BLaER1 (cell line): Measurements from ENCODE around the gene RPGRIP1L.

ENCODE experiments used
- H3K27ac ChIP-seq: shearing (Covaris generic); formaldehyde crosslinking; 2 replicates; pipeline ENCODE4 v1.8.1; 2022
- H3K27me3 ChIP-seq: shearing (Covaris generic); formaldehyde crosslinking; 2 replicates; pipeline ENCODE4 v1.8.1; 2022
- H3K36me3 ChIP-seq: shearing (Covaris generic); formaldehyde crosslinking; 2 replicates; pipeline ENCODE4 v1.8.1; 2022
- H3K4me1 ChIP-seq: shearing (Covaris generic); formaldehyde crosslinking; 2 replicates; pipeline ENCODE4 v1.8.1; 2022
- H3K4me2 ChIP-seq: shearing (Covaris generic); formaldehyde crosslinking; 2 replicates; pipeline ENCODE4 v1.8.1; 2022
- H3K4me3 ChIP-seq: shearing (Covaris generic); formaldehyde crosslinking; 2 replicates; pipeline ENCODE4 v1.8.1; 2022
- H3K9ac ChIP-seq: shearing (Covaris generic); formaldehyde crosslinking; 2 replicates; pipeline ENCODE4 v1.8.1; 2022
- H3K9me3 ChIP-seq: shearing (Covaris generic); formaldehyde crosslinking; 2 replicates; pipeline ENCODE4 v1.8.1; 2022
- H4K20me1 ChIP-seq: shearing (Covaris generic); formaldehyde crosslinking; 2 replicates; pipeline ENCODE4 v1.8.1; 2022
- Cebpa-rat ChIP-seq: shearing (Covaris generic); IDR thresholded peaks from 2 replicates; pipeline ENCODE4 v1.8.1; 2022

The RPGRIP1L gene

DNA sequence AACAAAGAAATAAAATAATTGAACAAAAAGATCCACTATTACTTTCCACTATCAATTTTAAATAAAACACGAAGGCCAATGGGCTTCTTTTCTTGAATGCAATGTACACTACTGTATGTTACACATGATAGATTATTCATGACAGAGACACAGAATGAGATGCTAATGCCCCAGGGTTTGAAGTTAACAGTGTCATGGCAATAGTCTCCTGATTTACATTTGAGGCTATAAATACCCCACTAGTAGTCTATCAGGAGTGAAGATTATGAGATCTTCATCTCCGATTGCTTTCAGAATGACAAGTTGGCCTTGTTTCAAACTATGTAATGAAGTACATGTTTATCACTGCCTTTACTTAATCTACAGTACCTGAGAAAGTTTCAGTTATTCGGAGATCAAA is 84.4 kb downstream of the RPGRIP1L start:
- Histone ChIP-seq H3K4me1 (no peaks in the 10 kb centered on the region), H3K9me3 (no peaks in the 10 kb centered on the region), H3K27ac (no peak overlapping the region), H3K9ac (no peak overlapping the region), H3K27me3 (no peaks in the 10 kb centered on the region), H3K4me3 (no peak overlapping the region), H4K20me1 (no peaks in the 10 kb centered on the region), H3K4me2 (no peak overlapping the region), H3K36me3 (peaks cover 4% of the 10 kb centered on the region; the same call in 1 of the 2 replicates)
- no peak for TF ChIP-seq Cebpa-rat

DNA sequence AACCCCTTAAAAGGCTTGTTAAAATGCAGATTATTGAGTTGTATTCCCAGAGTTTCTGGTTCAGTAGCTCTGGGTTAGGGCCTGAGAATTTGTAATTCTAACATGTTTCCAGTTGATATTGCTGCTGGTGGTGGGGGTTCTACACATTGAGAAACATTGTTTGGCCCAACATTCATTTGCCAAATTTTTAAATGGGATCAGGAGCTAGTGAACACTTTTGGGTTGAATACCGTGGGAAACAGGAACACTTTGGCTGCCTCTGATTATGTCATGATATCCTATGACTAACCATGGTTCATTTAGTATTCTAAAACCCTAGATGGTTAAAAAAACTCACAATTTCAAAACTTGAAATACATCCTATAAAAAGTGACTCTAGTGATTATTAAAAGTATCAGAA is 89.3 kb downstream of the RPGRIP1L start:
- H3K36me3 ChIP-seq, result peaks cover 4% of the 10 kb centered on the region
- no peak overlapping the region for H3K4me3 ChIP-seq
- no peak for TF ChIP-seq Cebpa-rat
- H4K20me1 ChIP-seq, result no peaks in the 10 kb centered on the region
- no peaks in the 10 kb centered on the region for H3K9me3 ChIP-seq
- H3K4me2 ChIP-seq, result no peak overlapping the region
- no peak overlapping the region for H3K27ac ChIP-seq
- no peaks in the 10 kb centered on the region for H3K27me3 ChIP-seq
- H3K9ac ChIP-seq, result no peak overlapping the region
- no peaks in the 10 kb centered on the region for H3K4me1 ChIP-seq

DNA sequence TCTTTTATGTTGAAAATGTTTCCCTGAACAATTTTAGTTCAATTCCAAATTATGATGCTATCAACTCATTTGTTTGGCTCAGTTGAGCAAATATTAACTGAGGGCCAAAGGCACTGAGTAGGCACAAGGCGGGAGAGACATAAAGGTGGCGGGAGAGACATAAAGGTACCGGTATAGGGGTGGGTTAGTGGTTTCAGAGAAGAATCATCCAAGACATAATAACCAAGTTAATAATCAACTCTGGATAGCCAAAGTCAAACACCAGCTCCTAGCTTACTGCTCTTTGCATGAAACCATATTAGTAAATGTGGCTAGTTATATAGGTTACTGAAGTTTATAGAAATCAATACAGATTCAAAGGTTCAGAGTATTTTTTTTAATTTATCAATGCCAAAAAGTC is 91.7 kb downstream of the RPGRIP1L start:
- no peak for TF ChIP-seq Cebpa-rat
- H3K4me1 ChIP-seq, result no peaks in the 10 kb centered on the region
- no peaks in the 10 kb centered on the region; the same call in 1 of the 2 replicates for H3K36me3 ChIP-seq
- no peaks in the 10 kb centered on the region for H3K9me3 ChIP-seq
- no peaks in the 10 kb centered on the region for H3K27me3 ChIP-seq
- no peak overlapping the region for H3K27ac ChIP-seq
- H3K4me3 ChIP-seq, result no peak overlapping the region
- no peak overlapping the region for H3K9ac ChIP-seq
- no peak overlapping the region for H3K4me2 ChIP-seq
- no peaks in the 10 kb centered on the region for H4K20me1 ChIP-seq

DNA sequence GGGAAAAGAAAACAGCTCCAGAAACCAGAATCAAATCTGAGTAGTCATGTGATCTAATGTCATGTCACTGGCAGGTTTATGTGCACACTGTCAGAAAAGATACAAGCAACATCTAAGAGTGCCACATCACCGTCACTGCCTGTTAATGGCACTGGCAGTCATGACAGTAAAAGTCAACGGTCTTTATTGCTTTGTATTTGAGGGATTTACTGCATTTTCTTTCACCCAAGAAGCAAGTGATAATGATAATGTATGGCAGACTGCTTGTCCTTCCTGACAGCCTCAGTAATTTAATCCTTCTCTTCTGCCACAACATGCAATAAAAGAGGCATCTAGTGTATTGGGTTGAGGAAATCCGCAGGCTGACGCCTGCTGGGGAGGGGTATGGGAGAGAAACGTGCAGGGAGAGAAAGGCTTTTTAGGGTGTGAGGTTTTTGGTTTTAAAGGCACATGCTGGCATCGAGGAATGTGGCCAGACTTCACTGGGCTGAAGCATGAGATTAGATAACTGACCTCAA is 92.4 kb downstream of the RPGRIP1L start:
- Histone ChIP-seq H3K9ac (no peak overlapping the region), H3K9me3 (no peaks in the 10 kb centered on the region), H3K27ac (no peak overlapping the region), H3K27me3 (no peaks in the 10 kb centered on the region), H3K4me1 (no peaks in the 10 kb centered on the region), H3K36me3 (no peaks in the 10 kb centered on the region; the same call in 1 of the 2 replicates), H4K20me1 (no peaks in the 10 kb centered on the region), H3K4me2 (no peak overlapping the region), H3K4me3 (no peak overlapping the region)
- TF ChIP-seq Cebpa-rat, result no peak

DNA sequence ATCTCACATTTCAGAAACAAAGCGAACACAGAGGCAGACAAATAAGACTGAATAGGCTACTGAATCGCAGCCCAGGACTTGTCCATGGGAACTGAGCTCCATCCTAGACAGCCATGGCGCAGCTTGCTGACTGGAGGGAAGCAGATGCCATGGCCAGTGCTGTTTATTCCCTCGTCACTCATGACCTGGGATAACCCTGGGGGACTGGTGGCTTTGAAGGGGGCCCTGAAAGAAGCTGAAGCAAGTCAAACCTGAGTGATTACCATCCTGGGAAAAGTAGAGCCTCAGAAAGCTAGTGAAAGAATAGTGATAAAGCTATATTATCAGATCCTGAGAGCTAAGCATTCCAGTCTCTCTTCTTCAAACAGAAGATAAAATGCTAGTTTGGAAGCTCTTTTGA is 94.1 kb downstream of the RPGRIP1L start:
- Histone ChIP-seq H3K4me2 (no peak overlapping the region), H3K27me3 (no peaks in the 10 kb centered on the region), H3K36me3 (peaks cover 7% of the 10 kb centered on the region; the same call in 1 of the 2 replicates), H3K9me3 (no peaks in the 10 kb centered on the region), H3K4me1 (no peaks in the 10 kb centered on the region), H3K9ac (no peak overlapping the region), H3K4me3 (no peak overlapping the region), H3K27ac (no peak overlapping the region), H4K20me1 (no peaks in the 10 kb centered on the region)
- no peak for TF ChIP-seq Cebpa-rat

DNA sequence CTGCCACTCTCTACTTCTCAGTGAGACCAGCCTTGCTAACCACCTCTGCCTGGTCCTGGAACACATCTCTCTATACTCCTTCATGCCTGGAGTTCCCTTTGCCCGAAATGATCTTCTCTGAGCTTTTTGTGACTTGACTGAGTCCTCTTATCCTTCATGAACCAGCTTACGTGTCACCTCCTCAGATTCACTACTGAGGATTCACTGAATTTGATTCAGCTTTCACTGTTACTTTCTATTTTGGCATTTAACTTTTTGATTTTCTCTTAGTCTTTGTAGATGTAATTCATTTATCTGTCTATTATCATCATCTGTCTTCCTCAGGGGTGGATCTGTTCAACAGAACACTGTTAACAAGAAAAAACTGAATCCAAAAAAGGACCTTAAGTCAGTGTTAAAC is 95.6 kb downstream of the RPGRIP1L start:
- no peaks in the 10 kb centered on the region for H3K4me1 ChIP-seq
- H3K27ac ChIP-seq, result no peak overlapping the region
- no peak overlapping the region for H3K4me2 ChIP-seq
- peaks cover 10% of the 10 kb centered on the region; the same call in 1 of the 2 replicates for H3K36me3 ChIP-seq
- H4K20me1 ChIP-seq, result no peaks in the 10 kb centered on the region
- H3K27me3 ChIP-seq, result no peaks in the 10 kb centered on the region
- no peak overlapping the region for H3K4me3 ChIP-seq
- no peak overlapping the region for H3K9ac ChIP-seq
- no peaks in the 10 kb centered on the region for H3K9me3 ChIP-seq
- TF ChIP-seq Cebpa-rat, result no peak

DNA sequence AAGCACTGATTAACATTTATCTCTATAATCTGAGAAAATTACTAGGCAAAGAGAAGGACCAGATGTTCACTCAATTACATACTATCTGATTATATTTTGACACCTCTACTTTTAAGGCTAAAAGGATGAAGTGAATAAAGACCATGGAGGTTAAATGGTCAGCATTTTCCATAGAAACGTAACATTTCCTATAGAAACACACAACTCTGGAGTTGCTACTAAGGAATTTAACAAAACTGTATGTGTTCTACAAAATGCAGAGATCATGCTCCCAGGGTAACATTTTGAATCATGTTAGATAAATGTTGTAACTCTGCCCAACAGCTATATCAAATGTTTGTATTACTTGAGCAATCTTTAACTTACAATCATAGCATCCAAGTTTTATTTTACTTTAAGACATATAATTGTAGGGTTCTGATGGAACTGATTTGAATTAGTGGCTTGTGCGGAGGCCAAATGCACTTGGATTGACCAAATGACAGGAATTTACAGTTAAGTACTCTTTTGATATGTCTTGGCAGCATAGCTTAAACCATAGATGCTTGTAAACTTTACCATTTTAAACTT is 97.7 kb downstream of the RPGRIP1L start:
- no peak overlapping the region for H3K4me3 ChIP-seq
- no peak overlapping the region for H3K9ac ChIP-seq
- H3K27ac ChIP-seq, result no peak overlapping the region
- peaks cover 13% of the 10 kb centered on the region; the same call in 1 of the 2 replicates for H3K36me3 ChIP-seq
- no peaks in the 10 kb centered on the region for H3K27me3 ChIP-seq
- no peak for TF ChIP-seq Cebpa-rat
- no peak overlapping the region for H3K4me2 ChIP-seq
- H3K4me1 ChIP-seq, result no peaks in the 10 kb centered on the region
- H3K9me3 ChIP-seq, result no peaks in the 10 kb centered on the region
- no peaks in the 10 kb centered on the region for H4K20me1 ChIP-seq

DNA sequence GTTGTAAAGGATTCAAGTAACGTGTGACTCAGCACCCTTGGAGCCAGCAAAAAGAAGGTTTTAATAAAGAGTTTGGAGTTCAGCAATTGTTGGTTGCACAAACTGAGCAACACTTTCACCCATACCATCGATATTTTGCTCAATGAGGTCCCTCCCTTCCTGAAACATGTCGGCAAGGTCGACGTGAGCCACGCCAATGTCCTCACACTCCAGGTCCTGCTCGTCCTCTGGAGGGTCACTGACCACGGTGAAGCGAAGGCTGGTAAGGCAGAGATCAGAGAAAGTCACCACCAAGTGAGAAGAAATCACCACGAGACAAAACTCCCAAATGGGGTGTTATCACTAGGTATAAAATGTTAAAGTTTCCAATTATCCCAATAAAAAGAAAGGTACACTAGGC is 98.3 kb downstream of the RPGRIP1L start:
- Histone ChIP-seq H3K9me3 (no peaks in the 10 kb centered on the region), H4K20me1 (no peaks in the 10 kb centered on the region), H3K4me2 (no peak overlapping the region), H3K36me3 (peaks cover 13% of the 10 kb centered on the region; the same call in 1 of the 2 replicates), H3K4me1 (no peaks in the 10 kb centered on the region), H3K4me3 (no peak overlapping the region), H3K27ac (no peak overlapping the region), H3K27me3 (no peaks in the 10 kb centered on the region), H3K9ac (no peak overlapping the region)
- TF ChIP-seq Cebpa-rat, result no peak

DNA sequence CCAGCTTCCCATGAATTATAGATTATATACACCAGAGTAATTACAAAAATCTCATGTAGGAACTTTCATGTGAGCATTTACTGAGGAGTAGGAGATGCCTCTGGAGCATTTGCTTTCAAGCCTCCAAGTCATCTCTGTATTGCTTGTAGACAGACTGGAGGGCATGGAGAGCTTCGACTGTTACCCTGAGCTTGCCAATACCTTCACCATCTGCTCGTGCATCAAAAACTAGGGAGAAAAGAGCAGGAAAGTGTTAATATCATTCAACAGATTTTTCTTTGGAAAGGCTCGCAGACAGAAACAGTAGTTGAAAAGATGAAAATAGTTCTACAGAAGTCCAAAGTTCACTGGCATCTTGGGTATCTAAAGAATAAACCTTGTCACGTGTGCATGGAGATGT is 101.7 kb downstream of the RPGRIP1L start:
- TF ChIP-seq Cebpa-rat, result no peak
- H3K9me3 ChIP-seq, result no peaks in the 10 kb centered on the region

DNA sequence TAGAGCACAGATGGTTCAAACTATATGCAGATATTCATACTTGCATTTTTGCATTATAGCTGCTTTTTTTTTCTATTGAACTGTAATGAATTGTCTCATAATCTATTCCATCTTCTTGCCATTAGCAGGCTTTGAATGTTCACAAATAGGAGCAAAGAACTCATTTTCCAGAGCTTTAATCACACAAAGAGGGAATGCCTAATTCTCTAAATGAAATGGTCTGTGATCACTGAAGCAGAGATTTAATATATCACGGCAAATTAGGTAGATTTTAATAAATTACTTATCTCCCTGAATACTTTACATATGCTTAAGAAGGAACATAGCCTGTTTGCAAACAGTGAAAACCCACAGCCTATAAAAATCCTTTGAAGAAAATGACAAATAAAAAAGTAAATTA is 103.0 kb downstream of the RPGRIP1L start:
- peaks cover 7% of the 10 kb centered on the region for H3K9me3 ChIP-seq
- H3K9ac ChIP-seq, result no peak overlapping the region
- no peak overlapping the region for H3K4me3 ChIP-seq
- no peaks in the 10 kb centered on the region for H3K27me3 ChIP-seq
- no peak overlapping the region for H3K27ac ChIP-seq
- no peaks in the 10 kb centered on the region for H4K20me1 ChIP-seq
- no peak overlapping the region for H3K4me2 ChIP-seq
- peaks cover 13% of the 10 kb centered on the region for H3K36me3 ChIP-seq
- H3K4me1 ChIP-seq, result 0 out of 2 replicates have a peak, but pooled peaks cover 5% of the 10 kb centered on the region
- TF ChIP-seq Cebpa-rat, result no peak

More for the DNA sequence above, 101.7 kb downstream of the RPGRIP1L start:
- Histone ChIP-seq H3K27ac (no peak overlapping the region), H3K36me3 (peaks cover 13% of the 10 kb centered on the region), H4K20me1 (no peaks in the 10 kb centered on the region), H3K4me2 (no peak overlapping the region), H3K27me3 (no peaks in the 10 kb centered on the region), H3K4me3 (no peak overlapping the region), H3K4me1 (0 out of 2 replicates have a peak, but pooled peaks cover 5% of the 10 kb centered on the region), H3K9ac (no peak overlapping the region)
